ENCODE measurements around the gene KBTBD12.

KBTBD12 gene

GRCh38 chr3:128021768-128022372 lies 106.8 kb downstream of the KBTBD12 start:
- WGBS, result 90% methylated on average over 10 of the region's 10 CpGs
- no peak overlapping the region for H3K4me3 ChIP-seq (ENCODE audit: low read length)

GRCh38 chr3:128033102-128033501 lies 118.1 kb downstream of the KBTBD12 start:
- Histone ChIP-seq H3K4me3 (ENCODE audit: low read length) (no peak overlapping the region), H3K36me3 (ENCODE audit: insufficient read depth, low read length) (no peaks in the 10 kb centered on the region), H3K27me3 (ENCODE audit: insufficient read depth, low read length) (no peaks in the 10 kb centered on the region), H3K9me3 (ENCODE audit: insufficient read depth, low read depth, low read length) (no peaks in the 10 kb centered on the region), H3K27ac (ENCODE audit: low read depth, low read length) (no peak overlapping the region), H3K4me1 (ENCODE audit: insufficient read depth, low read length) (no peaks in the 10 kb centered on the region), H3K9ac (ENCODE audit: low read depth, low read length) (no peak overlapping the region)

More at GRCh38 chr3:128021768-128022372, 106.8 kb downstream of the KBTBD12 start:
- Histone ChIP-seq H3K27me3 (ENCODE audit: insufficient read depth, low read length) (no peaks in the 10 kb centered on the region), H3K27ac (ENCODE audit: low read depth, low read length) (no peak overlapping the region), H3K36me3 (ENCODE audit: insufficient read depth, low read length) (no peaks in the 10 kb centered on the region), H3K9me3 (ENCODE audit: insufficient read depth, low read depth, low read length) (peaks cover 8% of the 10 kb centered on the region; the same call in 1 of the 2 replicates), H3K4me1 (ENCODE audit: insufficient read depth, low read length) (no peaks in the 10 kb centered on the region), H3K9ac (ENCODE audit: low read depth, low read length) (no peak overlapping the region)

- Histone ChIP-seq H3K4me1 (ENCODE audit: insufficient read depth, low read length) (no peaks in the 10 kb centered on the region), H3K27me3 (ENCODE audit: insufficient read depth, low read length) (peaks cover 9% of the 10 kb centered on the region; the same call in 1 of the 2 replicates), H3K27ac (ENCODE audit: low read depth, low read length) (no peak overlapping the region), H3K4me3 (ENCODE audit: low read length) (no peak overlapping the region), H3K9me3 (ENCODE audit: insufficient read depth, low read depth, low read length) (no peaks in the 10 kb centered on the region), H3K36me3 (ENCODE audit: insufficient read depth, low read length) (no peaks in the 10 kb centered on the region), H3K9ac (ENCODE audit: low read depth, low read length) (no peak overlapping the region)
- WGBS, result 89% methylated on average over 1 of the region's 1 CpG
These were observed 121.1 kb downstream of the KBTBD12 start for GRCh38 chr3:128036119-128036518.
